ENCODE results near the gene ZBTB20.
A peak's percentile ranks its signal among the peaks of the same experiment; 100 is the strongest.

ZBTB20 gene

DNA sequence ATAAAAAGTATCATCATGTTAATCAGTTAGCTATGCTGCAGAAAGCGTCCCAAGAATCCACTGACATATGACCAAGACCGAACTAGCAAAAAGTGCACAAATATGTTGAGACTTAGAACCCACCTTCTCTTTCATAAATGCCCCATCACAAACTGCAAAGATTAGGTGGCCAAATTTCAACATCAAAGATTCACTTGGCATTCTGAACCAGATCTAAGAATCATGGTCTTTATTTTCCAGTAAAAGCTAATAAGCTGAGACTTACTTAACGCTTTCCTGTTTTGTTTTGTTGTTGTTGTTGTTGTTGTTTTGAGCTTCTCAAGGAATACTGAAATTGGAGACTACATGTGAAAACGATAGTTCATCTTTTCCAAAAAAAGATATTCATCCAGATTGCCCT is 62.4 kb downstream of the ZBTB20 start:
- Histone ChIP-seq H3K23ac (ENCODE audit: low read length) (no peak overlapping the region), H4K5ac (ENCODE audit: low read length) (no peak overlapping the region), H2BK120ac (ENCODE audit: low read depth, low read length) (no peak overlapping the region), H2BK5ac (ENCODE audit: low read length) (no peak overlapping the region), H3K4ac (ENCODE audit: low read depth, low read length) (no peak overlapping the region), H2AK5ac (ENCODE audit: low read length) (no peak overlapping the region), H3K18ac (ENCODE audit: low read length) (no peak overlapping the region), H4K8ac (ENCODE audit: low read depth, low read length) (no peak overlapping the region), H3K4me3 (ENCODE audit: low read length) (no peak overlapping the region), H3K4me1 (ENCODE audit: control insufficient read depth, low read depth, low read length) (no peaks in the 10 kb centered on the region), H3K79me1 (ENCODE audit: low read length) (no peaks in the 10 kb centered on the region), H3K4me2 (ENCODE audit: low read length) (no peak overlapping the region), H3K36me3 (ENCODE audit: control insufficient read depth, insufficient read depth, low read length) (no peaks in the 10 kb centered on the region), H3K27ac (ENCODE audit: low read depth, low read length) (no peak overlapping the region), H2BK15ac (replicated peaks; ENCODE audit: low read depth) (no peak overlapping the region), H3K9ac (ENCODE audit: low read length) (no peak overlapping the region), H3K79me2 (ENCODE audit: control insufficient read depth, insufficient read depth, low read length) (no peaks in the 10 kb centered on the region), H3K56ac (ENCODE audit: low read length) (no peak overlapping the region), H3K27me3 (ENCODE audit: insufficient read depth, low read length, poor library complexity) (no peaks in the 10 kb centered on the region)
- DNase-seq = no peak
- no CpG with 5 or more reads among the region's 4 CpGs for WGBS (ENCODE audit: extremely low coverage, insufficient coverage, low lambda C conversion rate)

DNA sequence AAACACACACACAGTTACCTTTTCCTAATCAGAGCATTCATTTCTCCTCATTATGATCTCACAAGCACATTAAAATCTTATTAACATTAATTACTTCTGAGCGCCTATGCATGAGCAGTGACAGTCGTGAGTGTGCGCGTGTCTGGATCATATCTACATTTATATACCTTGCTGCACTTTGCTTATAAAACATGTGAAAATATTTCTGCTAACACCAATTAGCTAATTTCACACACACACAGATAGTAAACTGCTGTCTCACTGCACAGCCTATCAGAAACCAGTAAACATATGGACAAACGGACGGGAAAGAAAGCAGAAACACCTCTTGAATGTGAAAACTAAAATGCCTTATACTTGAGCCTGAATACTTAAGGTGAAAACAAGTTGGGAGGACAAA is 64.8 kb downstream of the ZBTB20 start:
- Histone ChIP-seq H3K23ac (ENCODE audit: low read length) (no peak overlapping the region), H3K36me3 (ENCODE audit: control insufficient read depth, insufficient read depth, low read length) (no peaks in the 10 kb centered on the region), H3K27me3 (ENCODE audit: insufficient read depth, low read length, poor library complexity) (no peaks in the 10 kb centered on the region), H3K18ac (ENCODE audit: low read length) (no peak overlapping the region), H3K4me2 (ENCODE audit: low read length) (no peak overlapping the region), H2AK5ac (ENCODE audit: low read length) (no peak overlapping the region), H3K9ac (ENCODE audit: low read length) (no peak overlapping the region), H4K8ac (ENCODE audit: low read depth, low read length) (no peak overlapping the region), H4K5ac (ENCODE audit: low read length) (no peak overlapping the region), H2BK5ac (ENCODE audit: low read length) (no peak overlapping the region), H3K27ac (ENCODE audit: low read depth, low read length) (no peak overlapping the region), H2BK15ac (replicated peaks; ENCODE audit: low read depth) (no peak overlapping the region), H2BK120ac (ENCODE audit: low read depth, low read length) (no peak overlapping the region), H3K4me3 (ENCODE audit: low read length) (no peak overlapping the region), H3K4me1 (ENCODE audit: control insufficient read depth, low read depth, low read length) (no peaks in the 10 kb centered on the region), H3K79me1 (ENCODE audit: low read length) (no peaks in the 10 kb centered on the region), H3K79me2 (ENCODE audit: control insufficient read depth, insufficient read depth, low read length) (no peaks in the 10 kb centered on the region), H3K4ac (ENCODE audit: low read depth, low read length) (no peak overlapping the region), H3K56ac (ENCODE audit: low read length) (no peak overlapping the region)
- WGBS (ENCODE audit: extremely low coverage, insufficient coverage, low lambda C conversion rate) = no CpG with 5 or more reads among the region's 6 CpGs
- no peak for DNase-seq

DNA sequence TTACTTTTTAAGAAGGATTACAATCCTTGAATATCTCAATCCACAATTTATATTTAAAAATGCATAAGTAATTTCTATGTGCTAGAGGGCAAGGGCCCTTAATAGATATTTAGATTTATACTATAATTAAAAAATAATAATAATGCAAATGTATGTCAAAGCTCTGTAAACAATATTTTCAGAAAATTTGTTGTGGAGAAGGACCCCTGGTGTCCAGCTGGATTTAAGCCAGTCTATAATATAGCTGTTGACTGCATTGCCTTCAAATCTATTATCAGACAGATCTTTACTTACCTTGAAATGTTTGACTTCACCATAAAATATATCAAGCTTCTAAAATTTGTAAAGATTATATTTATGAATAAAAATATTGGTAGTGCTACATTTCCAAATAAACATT is 65.6 kb downstream of the ZBTB20 start:
- Histone ChIP-seq H3K56ac (ENCODE audit: low read length) (no peak overlapping the region), H2BK15ac (replicated peaks; ENCODE audit: low read depth) (no peak overlapping the region), H2BK5ac (ENCODE audit: low read length) (no peak overlapping the region), H3K4me3 (ENCODE audit: low read length) (no peak overlapping the region), H3K4me2 (ENCODE audit: low read length) (no peak overlapping the region), H2BK120ac (ENCODE audit: low read depth, low read length) (no peak overlapping the region), H3K23ac (ENCODE audit: low read length) (no peak overlapping the region), H3K27me3 (ENCODE audit: insufficient read depth, low read length, poor library complexity) (no peaks in the 10 kb centered on the region), H2AK5ac (ENCODE audit: low read length) (no peak overlapping the region), H3K4ac (ENCODE audit: low read depth, low read length) (no peak overlapping the region), H3K9ac (ENCODE audit: low read length) (no peak overlapping the region), H3K27ac (ENCODE audit: low read depth, low read length) (no peak overlapping the region), H4K8ac (ENCODE audit: low read depth, low read length) (no peak overlapping the region), H3K36me3 (ENCODE audit: control insufficient read depth, insufficient read depth, low read length) (no peaks in the 10 kb centered on the region), H4K5ac (ENCODE audit: low read length) (no peak overlapping the region), H3K18ac (ENCODE audit: low read length) (no peak overlapping the region), H3K79me1 (ENCODE audit: low read length) (no peaks in the 10 kb centered on the region), H3K79me2 (ENCODE audit: control insufficient read depth, insufficient read depth, low read length) (no peaks in the 10 kb centered on the region), H3K4me1 (ENCODE audit: control insufficient read depth, low read depth, low read length) (no peaks in the 10 kb centered on the region)
- DNase-seq = no peak

DNA sequence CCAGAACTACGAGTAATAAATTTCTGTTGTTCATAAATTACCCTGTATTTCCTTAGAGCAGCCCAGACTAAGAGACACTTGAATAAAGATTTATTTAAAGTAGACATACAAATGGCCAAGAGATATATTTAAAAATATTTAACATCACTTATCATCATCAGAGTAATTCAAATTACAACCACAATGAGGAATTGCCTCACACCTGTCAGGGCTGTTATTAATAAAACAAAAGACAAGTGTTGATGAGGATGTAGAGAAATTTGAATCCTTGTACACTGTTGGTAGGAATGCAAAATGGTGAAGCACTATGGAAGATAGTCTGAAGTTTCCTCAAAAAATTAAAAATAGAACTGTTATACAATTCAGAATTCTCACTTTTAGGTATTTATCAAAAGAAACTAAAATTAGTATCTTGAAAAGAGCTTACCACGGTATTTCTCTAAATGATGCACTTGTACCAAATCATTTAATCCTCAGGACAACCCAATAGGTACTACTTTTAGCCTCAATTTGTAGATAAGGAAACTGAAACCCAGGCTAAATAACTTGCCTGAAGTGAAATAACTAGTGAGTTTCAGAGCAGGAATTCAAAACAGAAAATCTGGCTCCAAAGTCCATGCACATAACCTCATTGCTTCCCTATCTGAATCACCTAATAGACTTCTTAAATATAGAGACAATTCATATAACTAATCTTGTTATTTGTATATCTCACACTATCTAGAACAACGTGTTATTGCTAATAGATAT is 69.4 kb downstream of the ZBTB20 start:
- H3K56ac ChIP-seq (ENCODE audit: low read length) = no peak overlapping the region
- WGBS (ENCODE audit: extremely low coverage, insufficient coverage, low lambda C conversion rate) = no CpG with 5 or more reads among the region's 3 CpGs
- H3K18ac ChIP-seq (ENCODE audit: low read length) = no peak overlapping the region
- no peaks in the 10 kb centered on the region for H3K79me1 ChIP-seq (ENCODE audit: low read length)
- no peaks in the 10 kb centered on the region for H3K36me3 ChIP-seq (ENCODE audit: control insufficient read depth, insufficient read depth, low read length)
- no peak overlapping the region for H3K27ac ChIP-seq (ENCODE audit: low read depth, low read length)
- H3K23ac ChIP-seq (ENCODE audit: low read length) = no peak overlapping the region
- H3K27me3 ChIP-seq (ENCODE audit: insufficient read depth, low read length, poor library complexity) = no peaks in the 10 kb centered on the region
- DNase-seq = no peak
- H4K8ac ChIP-seq (ENCODE audit: low read depth, low read length) = no peak overlapping the region
- H4K5ac ChIP-seq (ENCODE audit: low read length) = no peak overlapping the region
- no peaks in the 10 kb centered on the region for H3K4me1 ChIP-seq (ENCODE audit: control insufficient read depth, low read depth, low read length)
- no peak overlapping the region for H2BK15ac ChIP-seq (replicated peaks; ENCODE audit: low read depth)
- H3K4me3 ChIP-seq (ENCODE audit: low read length) = no peak overlapping the region
- H3K79me2 ChIP-seq (ENCODE audit: control insufficient read depth, insufficient read depth, low read length) = no peaks in the 10 kb centered on the region
- H3K4me2 ChIP-seq (ENCODE audit: low read length) = no peak overlapping the region
- H2BK5ac ChIP-seq (ENCODE audit: low read length) = no peak overlapping the region
- no peak overlapping the region for H3K9ac ChIP-seq (ENCODE audit: low read length)
- H2BK120ac ChIP-seq (ENCODE audit: low read depth, low read length) = no peak overlapping the region
- no peak overlapping the region for H3K4ac ChIP-seq (ENCODE audit: low read depth, low read length)
- H2AK5ac ChIP-seq (ENCODE audit: low read length) = no peak overlapping the region

DNA sequence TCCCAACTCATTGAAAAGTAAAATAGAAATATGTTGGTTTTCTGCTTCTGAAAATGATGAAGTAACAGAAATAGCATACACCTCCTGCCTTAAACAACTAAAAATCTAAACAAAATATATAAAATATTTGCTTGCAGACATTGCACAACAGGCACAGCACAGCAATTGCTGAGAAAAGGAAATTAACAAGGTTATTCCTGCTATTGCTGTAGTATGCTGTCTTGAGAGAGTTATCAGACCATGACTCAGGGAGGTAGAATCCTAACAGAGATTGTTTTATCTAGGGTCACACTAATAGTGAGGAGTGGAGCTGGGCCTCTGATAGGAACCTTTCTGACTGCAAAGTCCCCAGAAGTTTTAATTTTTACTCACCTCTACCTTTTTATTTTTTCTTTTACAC is 72.6 kb downstream of the ZBTB20 start:
- no peak overlapping the region for H3K27ac ChIP-seq (ENCODE audit: low read depth, low read length)
- DNase-seq = peak; percentile 20

More for the DNA sequence above, 72.6 kb downstream of the ZBTB20 start:
- H2BK15ac ChIP-seq (replicated peaks; ENCODE audit: low read depth) = no peak overlapping the region
- H3K18ac ChIP-seq (ENCODE audit: low read length) = no peak overlapping the region
- no peak overlapping the region for H2AK5ac ChIP-seq (ENCODE audit: low read length)
- no peak overlapping the region for H3K4me3 ChIP-seq (ENCODE audit: low read length)
- H4K8ac ChIP-seq (ENCODE audit: low read depth, low read length) = no peak overlapping the region
- no peak overlapping the region for H3K4ac ChIP-seq (ENCODE audit: low read depth, low read length)
- H4K5ac ChIP-seq (ENCODE audit: low read length) = no peak overlapping the region
- no peak overlapping the region for H3K4me2 ChIP-seq (ENCODE audit: low read length)
- no peaks in the 10 kb centered on the region for H3K4me1 ChIP-seq (ENCODE audit: control insufficient read depth, low read depth, low read length)
- no peaks in the 10 kb centered on the region for H3K79me1 ChIP-seq (ENCODE audit: low read length)
- no peak overlapping the region for H3K23ac ChIP-seq (ENCODE audit: low read length)
- no peak overlapping the region for H2BK120ac ChIP-seq (ENCODE audit: low read depth, low read length)
- H3K36me3 ChIP-seq (ENCODE audit: control insufficient read depth, insufficient read depth, low read length) = no peaks in the 10 kb centered on the region
- H3K56ac ChIP-seq (ENCODE audit: low read length) = no peak overlapping the region
- no peak overlapping the region for H3K9ac ChIP-seq (ENCODE audit: low read length)
- no peak overlapping the region for H2BK5ac ChIP-seq (ENCODE audit: low read length)
- no peaks in the 10 kb centered on the region for H3K79me2 ChIP-seq (ENCODE audit: control insufficient read depth, insufficient read depth, low read length)
- no peaks in the 10 kb centered on the region for H3K27me3 ChIP-seq (ENCODE audit: insufficient read depth, low read length, poor library complexity)
